Measurements from ENCODE around the gene DCP1B.

DNA sequence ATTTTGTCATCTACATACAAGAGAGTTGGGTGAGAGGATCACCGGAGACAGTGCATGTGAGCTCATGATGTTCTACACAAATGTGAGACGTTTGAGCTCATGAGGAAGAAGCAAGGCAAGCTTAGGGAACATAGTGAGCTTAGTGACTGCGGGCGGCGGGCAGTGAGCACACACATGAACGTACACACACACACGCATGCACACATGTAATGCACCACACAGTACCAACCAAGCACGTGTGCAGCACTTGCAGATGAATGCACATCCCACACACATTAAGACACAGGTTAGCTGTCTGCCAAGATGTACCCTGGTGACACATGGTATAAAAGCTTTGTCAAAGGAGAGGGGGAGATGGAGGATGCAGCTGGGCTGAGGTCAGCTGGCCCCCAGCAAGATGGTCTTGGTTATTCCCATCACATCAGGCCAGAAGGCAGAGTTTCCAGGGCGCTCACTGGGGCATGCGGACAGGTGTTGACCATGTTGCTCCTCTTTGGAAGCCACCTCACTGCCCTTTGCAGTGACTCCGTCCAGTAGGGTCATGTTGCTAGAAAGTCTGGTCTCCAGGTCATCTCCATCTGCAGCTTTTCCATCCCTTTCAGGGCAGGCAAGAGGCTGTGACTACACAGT lies 77.1 kb downstream of the DCP1B start:
- no peak for TF ChIP-seq POLR2A (IDR thresholded peaks at IDR 0.05; ENCODE audit: low read depth, low read length)
- TF ChIP-seq, protein P1, sequence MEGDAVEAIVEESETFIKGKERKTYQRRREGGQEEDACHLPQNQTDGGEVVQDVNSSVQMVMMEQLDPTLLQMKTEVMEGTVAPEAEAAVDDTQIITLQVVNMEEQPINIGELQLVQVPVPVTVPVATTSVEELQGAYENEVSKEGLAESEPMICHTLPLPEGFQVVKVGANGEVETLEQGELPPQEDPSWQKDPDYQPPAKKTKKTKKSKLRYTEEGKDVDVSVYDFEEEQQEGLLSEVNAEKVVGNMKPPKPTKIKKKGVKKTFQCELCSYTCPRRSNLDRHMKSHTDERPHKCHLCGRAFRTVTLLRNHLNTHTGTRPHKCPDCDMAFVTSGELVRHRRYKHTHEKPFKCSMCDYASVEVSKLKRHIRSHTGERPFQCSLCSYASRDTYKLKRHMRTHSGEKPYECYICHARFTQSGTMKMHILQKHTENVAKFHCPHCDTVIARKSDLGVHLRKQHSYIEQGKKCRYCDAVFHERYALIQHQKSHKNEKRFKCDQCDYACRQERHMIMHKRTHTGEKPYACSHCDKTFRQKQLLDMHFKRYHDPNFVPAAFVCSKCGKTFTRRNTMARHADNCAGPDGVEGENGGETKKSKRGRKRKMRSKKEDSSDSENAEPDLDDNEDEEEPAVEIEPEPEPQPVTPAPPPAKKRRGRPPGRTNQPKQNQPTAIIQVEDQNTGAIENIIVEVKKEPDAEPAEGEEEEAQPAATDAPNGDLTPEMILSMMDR (conservative IDR thresholded peaks at IDR 0.05; ENCODE audit: low read depth, low read length) = no peak
- TF ChIP-seq, protein P2, sequence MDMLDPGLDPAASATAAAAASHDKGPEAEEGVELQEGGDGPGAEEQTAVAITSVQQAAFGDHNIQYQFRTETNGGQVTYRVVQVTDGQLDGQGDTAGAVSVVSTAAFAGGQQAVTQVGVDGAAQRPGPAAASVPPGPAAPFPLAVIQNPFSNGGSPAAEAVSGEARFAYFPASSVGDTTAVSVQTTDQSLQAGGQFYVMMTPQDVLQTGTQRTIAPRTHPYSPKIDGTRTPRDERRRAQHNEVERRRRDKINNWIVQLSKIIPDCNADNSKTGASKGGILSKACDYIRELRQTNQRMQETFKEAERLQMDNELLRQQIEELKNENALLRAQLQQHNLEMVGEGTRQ (IDR thresholded peaks at IDR 0.05; ENCODE audit: low read depth, low read length) = no peak
- TF ChIP-seq SMC3 (IDR thresholded peaks at IDR 0.05; ENCODE audit: low read depth, low read length) = no peak
